Measurements from ENCODE around the gene B3GNT7. TPM values are rescaled to one million over a fixed set of nuclear protein-coding genes. Genes with fewer than 3 reads are reported as not detected.

The B3GNT7 gene, protein sequence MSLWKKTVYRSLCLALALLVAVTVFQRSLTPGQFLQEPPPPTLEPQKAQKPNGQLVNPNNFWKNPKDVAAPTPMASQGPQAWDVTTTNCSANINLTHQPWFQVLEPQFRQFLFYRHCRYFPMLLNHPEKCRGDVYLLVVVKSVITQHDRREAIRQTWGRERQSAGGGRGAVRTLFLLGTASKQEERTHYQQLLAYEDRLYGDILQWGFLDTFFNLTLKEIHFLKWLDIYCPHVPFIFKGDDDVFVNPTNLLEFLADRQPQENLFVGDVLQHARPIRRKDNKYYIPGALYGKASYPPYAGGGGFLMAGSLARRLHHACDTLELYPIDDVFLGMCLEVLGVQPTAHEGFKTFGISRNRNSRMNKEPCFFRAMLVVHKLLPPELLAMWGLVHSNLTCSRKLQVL
- total RNA-seq (2014; rRNA removed) (11.0 and 11.2 TPM in 2 replicates), Bru-seq, nascent RNA (percentile 61 among the genes with signal in this experiment), BruChase-seq, experiment 1, labeled RNA remaining after a 6-hour chase (percentile 73 among the genes with signal in this experiment), BruChase-seq, experiment 2, labeled RNA remaining after a 2-hour chase (percentile 83 among the genes with signal in this experiment)
- long read RNA-seq, partial matches to known transcripts: 8 of 11 reads
- long read RNA-seq, other reads (novel, unspliced or antisense): 0 of 11 reads

- intact Hi-C loops (cut with micrococcal nuclease): no loop called here
- no peaks in the 10 kb centered on the region for H3K27me3 ChIP-seq (ENCODE audit: low read length)
- DNase-seq (no peak), ATAC-seq (peak; percentile 14)
- TF ChIP-seq EZH2phosphoT487 (IDR thresholded peaks at IDR 0.05; ENCODE audit: borderline replicate concordance, low read length): no peak
- no peak for TF ChIP-seq CTCF (conservative IDR thresholded peaks at IDR 0.05; ENCODE audit: low read depth, low read length)
- no peak for TF ChIP-seq EZH2 (IDR thresholded peaks at IDR 0.05; ENCODE audit: low read length, unreplicated experiment)
- BruUV-seq (replicated peaks): no TSS peak
- H3K4me2 ChIP-seq (ENCODE audit: low read length): peak within 1 kb of the TSS; percentile 67
- H2AFZ ChIP-seq (ENCODE audit: low read length): peak within 1 kb of the TSS; percentile 53; the same call in 1 of the 2 replicates
- no peaks in the 10 kb centered on the region for H3K79me2 ChIP-seq (ENCODE audit: low read length)
- H3K9me3 ChIP-seq (ENCODE audit: low read length): no peaks in the 10 kb centered on the region
- H3K27ac ChIP-seq (ENCODE audit: low read length): no peak within 1 kb of the TSS
- POLR2A ChIA-PET (ENCODE audit: unreplicated experiment): no interaction called here
- no peaks in the 10 kb centered on the region for H3K36me3 ChIP-seq (ENCODE audit: low read depth, low read length)
- H3K9me2 ChIP-seq (replicated peaks; ENCODE audit: low read length): no peaks in the 10 kb centered on the region
- no peaks in the 10 kb centered on the region for H3F3A ChIP-seq (ENCODE audit: low read length, unreplicated experiment)
- H3K4me3 ChIP-seq (ENCODE audit: low read length): peak within 1 kb of the TSS; percentile 50
- H3K4me1 ChIP-seq (ENCODE audit: insufficient read depth, low read length): peaks cover 19% of the 10 kb centered on the region
- no peaks in the 10 kb centered on the region for H4K20me1 ChIP-seq (ENCODE audit: low read length)
- CTCF ChIA-PET: no interaction called here
- no peak within 1 kb of the TSS for H3K9ac ChIP-seq (ENCODE audit: low read length)
These were observed at the start of gene B3GNT7 for GRCh38 chr2:231395188-231396057. B3GNT7 (plus strand) TSS chr2:231395710; CDS start chr2:231395804, 94 bp downstream.

- no peaks in the 10 kb centered on the region for H3K9me2 ChIP-seq (replicated peaks; ENCODE audit: low read length)
- POLR2A ChIA-PET (ENCODE audit: unreplicated experiment): no interaction called here
- no peak for DNase-seq
- BruUV-seq (replicated peaks): no TSS peak
- no peak overlapping the region for H3K9ac ChIP-seq (ENCODE audit: low read length)
- H3K36me3 ChIP-seq (ENCODE audit: low read depth, low read length): no peaks in the 10 kb centered on the region
- CTCF ChIA-PET: no interaction called here
- H3K4me1 ChIP-seq (ENCODE audit: insufficient read depth, low read length): no peaks in the 10 kb centered on the region
- no peak for TF ChIP-seq EZH2phosphoT487 (IDR thresholded peaks at IDR 0.05; ENCODE audit: borderline replicate concordance, low read length)
- no peak for TF ChIP-seq EZH2 (IDR thresholded peaks at IDR 0.05; ENCODE audit: low read length, unreplicated experiment)
- H3K79me2 ChIP-seq (ENCODE audit: low read length): no peaks in the 10 kb centered on the region
- no peaks in the 10 kb centered on the region for H3K9me3 ChIP-seq (ENCODE audit: low read length)
- H3K27ac ChIP-seq (ENCODE audit: low read length): no peak overlapping the region
- no peaks in the 10 kb centered on the region for H3K27me3 ChIP-seq (ENCODE audit: low read length)
- no peaks in the 10 kb centered on the region for H4K20me1 ChIP-seq (ENCODE audit: low read length)
- H3K4me3 ChIP-seq (ENCODE audit: low read length): no peak overlapping the region
- no peak for ATAC-seq
- intact Hi-C loops (cut with micrococcal nuclease): no loop called here
- H3K4me2 ChIP-seq (ENCODE audit: low read length): no peak overlapping the region
- H3F3A ChIP-seq (ENCODE audit: low read length, unreplicated experiment): no peaks in the 10 kb centered on the region
- H2AFZ ChIP-seq (ENCODE audit: low read length): no peak overlapping the region
These were observed 48.4 kb upstream of the B3GNT7 start for GRCh38 chr2:231347081-231347480.

- Histone ChIP-seq H3K9me2 (replicated peaks; ENCODE audit: low read length) (no peaks in the 10 kb centered on the region), H4K20me1 (ENCODE audit: low read length) (no peaks in the 10 kb centered on the region), H3K4me2 (ENCODE audit: low read length) (no peak overlapping the region), H3K4me3 (ENCODE audit: low read length) (no peak overlapping the region), H3F3A (ENCODE audit: low read length, unreplicated experiment) (no peaks in the 10 kb centered on the region), H3K36me3 (ENCODE audit: low read depth, low read length) (no peaks in the 10 kb centered on the region), H3K79me2 (ENCODE audit: low read length) (no peaks in the 10 kb centered on the region), H3K9me3 (ENCODE audit: low read length) (no peaks in the 10 kb centered on the region), H3K27ac (ENCODE audit: low read length) (no peak overlapping the region), H3K27me3 (ENCODE audit: low read length) (no peaks in the 10 kb centered on the region), H2AFZ (ENCODE audit: low read length) (no peak overlapping the region), H3K4me1 (ENCODE audit: insufficient read depth, low read length) (no peaks in the 10 kb centered on the region), H3K9ac (ENCODE audit: low read length) (no peak overlapping the region)
- POLR2A ChIA-PET (ENCODE audit: unreplicated experiment): no interaction called here
- ATAC-seq (no peak), DNase-seq (no peak)
- CTCF ChIA-PET: no interaction called here
- TF ChIP-seq CTCF (conservative IDR thresholded peaks at IDR 0.05; ENCODE audit: low read depth, low read length) (no peak), EZH2 (IDR thresholded peaks at IDR 0.05; ENCODE audit: low read length, unreplicated experiment) (no peak), EZH2phosphoT487 (IDR thresholded peaks at IDR 0.05; ENCODE audit: borderline replicate concordance, low read length) (no peak)
- no TSS peak for BruUV-seq (replicated peaks)
- intact Hi-C loops (cut with micrococcal nuclease): no loop called here
These were observed 47.9 kb upstream of the B3GNT7 start for GRCh38 chr2:231347638-231348037.
